ENCODE data around the gene HPS4. TPM values are rescaled to one million over a fixed set of nuclear protein-coding genes. Genes with fewer than 3 reads are reported as not detected.

Gene HPS4
- total RNA-seq, 2 experiments from 2014 or later = 61.6 to 67.0 TPM

DNA sequence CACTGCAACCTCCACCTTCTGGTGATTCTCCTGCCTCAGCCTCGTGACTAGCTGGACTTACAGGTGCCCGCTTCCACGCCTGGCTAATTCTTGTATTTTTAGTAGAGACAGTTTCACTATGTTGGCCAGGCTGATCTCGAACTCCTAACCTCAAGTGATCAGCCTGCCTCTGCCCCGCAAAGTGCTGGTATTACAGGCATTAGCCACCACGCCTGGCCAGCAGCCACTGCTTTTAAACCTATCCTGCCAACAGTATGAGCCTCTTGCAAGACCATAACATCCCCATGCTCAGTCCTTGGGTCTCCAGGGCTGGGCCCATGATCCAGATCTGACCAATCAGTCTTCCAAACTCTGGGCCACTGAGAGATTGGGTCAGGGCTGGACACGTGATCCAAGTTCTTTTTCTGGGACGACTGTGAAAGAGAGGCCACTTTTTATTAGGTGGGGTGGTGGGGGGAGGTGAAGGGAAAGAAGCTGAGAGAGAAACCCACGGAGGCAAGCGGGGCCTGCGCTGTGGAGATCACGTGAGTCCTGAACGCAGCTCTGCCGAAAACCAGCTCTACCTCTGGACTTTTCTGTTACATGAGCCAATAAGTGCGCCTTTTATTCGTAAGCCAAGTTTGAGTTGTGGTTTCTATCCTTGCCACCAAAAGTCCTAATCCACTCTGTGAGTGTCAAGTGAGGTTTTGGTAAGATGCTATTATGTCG, 36.6 kb downstream of the HPS4 start:
- Mint-ChIP-seq H3K36me3 (ENCODE audit: low read depth) (peaks cover 23% of the 10 kb centered on the region), H3K9me3 (no peaks in the 10 kb centered on the region), H3K4me1 (ENCODE audit: low read depth) (no peaks in the 10 kb centered on the region), H3K27ac (no peak overlapping the region), H3K27me3 (no peaks in the 10 kb centered on the region), H3K4me3 (no peak overlapping the region)
- Histone ChIP-seq H3K4me3 (ENCODE audit: low read length) (no peak overlapping the region), H3K4me1 (ENCODE audit: insufficient read depth, low read length) (no peaks in the 10 kb centered on the region), H3K36me3 (ENCODE audit: insufficient read depth, low read length) (peaks cover 22% of the 10 kb centered on the region), H3K27ac (ENCODE audit: low read depth in 1 of 2, low read length in 2 of 2) (no peak overlapping the region), H3K9me3 (ENCODE audit: control insufficient read depth in 1 of 2, insufficient read depth in 1 of 2, low read length in 2 of 2) (no peaks in the 10 kb centered on the region), H3K27me3 (ENCODE audit: control insufficient read depth in 1 of 2, insufficient read depth in 2 of 2, low read length in 2 of 2) (no peaks in the 10 kb centered on the region)
- ATAC-seq (ENCODE audit: poor library complexity) = no peak
- no peak for DNase-seq
- intact Hi-C loops (cut with DNase I, micrococcal nuclease) = no loop called here
- TF ChIP-seq CTCF (IDR thresholded peaks at IDR 0.05) = no peak
- CTCF ChIA-PET = no interaction called here
- POLR2A ChIA-PET = no interaction called here

GRCh38 chr22:26445577-26446275, 37.9 kb downstream of the HPS4 start:
- ChIA-PET POLR2A (no interaction called here), CTCF (no interaction called here)
- H3K36me3 ChIP-seq (ENCODE audit: insufficient read depth, low read length) = peaks cover 11% of the 10 kb centered on the region
- Mint-ChIP-seq H3K9me3 (no peaks in the 10 kb centered on the region), H3K27ac (no peak overlapping the region), H3K27me3 (no peaks in the 10 kb centered on the region), H3K36me3 (ENCODE audit: low read depth) (peaks cover 11% of the 10 kb centered on the region), H3K4me3 (no peak overlapping the region), H3K4me1 (ENCODE audit: low read depth) (no peaks in the 10 kb centered on the region)
- H3K27me3 ChIP-seq (ENCODE audit: control insufficient read depth in 1 of 2, insufficient read depth in 2 of 2, low read length in 2 of 2) = no peaks in the 10 kb centered on the region
- no peak for TF ChIP-seq CTCF (IDR thresholded peaks at IDR 0.05)
- H3K27ac ChIP-seq (ENCODE audit: low read depth in 1 of 2, low read length in 2 of 2) = no peak overlapping the region
- intact Hi-C loops (cut with DNase I, micrococcal nuclease) = no loop called here
- H3K4me3 ChIP-seq (ENCODE audit: low read length) = no peak overlapping the region
- DNase-seq (no peak), ATAC-seq (ENCODE audit: poor library complexity) (no peak)
- H3K4me1 ChIP-seq (ENCODE audit: insufficient read depth, low read length) = no peaks in the 10 kb centered on the region
- no peaks in the 10 kb centered on the region for H3K9me3 ChIP-seq (ENCODE audit: control insufficient read depth in 1 of 2, insufficient read depth in 1 of 2, low read length in 2 of 2)

- Mint-ChIP-seq H3K9me3 (no peaks in the 10 kb centered on the region), H3K27me3 (no peaks in the 10 kb centered on the region), H3K27ac (no peak overlapping the region), H3K4me3 (no peak overlapping the region), H3K36me3 (ENCODE audit: low read depth) (peaks cover 1% of the 10 kb centered on the region), H3K4me1 (ENCODE audit: low read depth) (no peaks in the 10 kb centered on the region)
- intact Hi-C loops (cut with DNase I, micrococcal nuclease) = no loop called here
- POLR2A ChIA-PET = no interaction called here
- Histone ChIP-seq H3K36me3 (ENCODE audit: insufficient read depth, low read length) (peaks cover 6% of the 10 kb centered on the region), H3K27me3 (ENCODE audit: control insufficient read depth in 1 of 2, insufficient read depth in 2 of 2, low read length in 2 of 2) (no peaks in the 10 kb centered on the region), H3K27ac (ENCODE audit: low read depth in 1 of 2, low read length in 2 of 2) (no peak overlapping the region), H3K4me3 (ENCODE audit: low read length) (no peak overlapping the region), H3K9me3 (ENCODE audit: control insufficient read depth in 1 of 2, insufficient read depth in 1 of 2, low read length in 2 of 2) (no peaks in the 10 kb centered on the region), H3K4me1 (ENCODE audit: insufficient read depth, low read length) (no peaks in the 10 kb centered on the region)
- DNase-seq = no peak
- ATAC-seq (ENCODE audit: poor library complexity) = no peak
- CTCF ChIA-PET = no interaction called here
- TF ChIP-seq CTCF (IDR thresholded peaks at IDR 0.05) = no peak
Measured at GRCh38 chr22:26444777-26445176, 38.8 kb downstream of the HPS4 start.

Data from CD4-positive, alpha-beta T cell (primary cell).